MCF 10A (cell line): ENCODE data around the gene CSHL1. TPM values are rescaled to one million over a fixed set of nuclear protein-coding genes. Genes with fewer than 3 reads are reported as not detected.

Experiments
- BruUV-seq: library from RNA; stranded (reverse); fragments of 400-500 nt; replicated peaks from 2 replicates; lab custom pipeline; 2021; lab: Mats Ljungman, UMichigan
- CTCF ChIA-PET: fragments of 300-600 bp; sonication (Branson Sonifier 250); formaldehyde crosslinking; extraction: SDS; loops from one replicate; lab custom pipeline; 2021; ENCODE audit warnings: antibody characterized with exemption, inconsistent platforms; lab: Yijun Ruan, JAX
- POLR2A ChIA-PET: fragments of 300-600, 350-650 bp; sonication (Branson Sonifier 250); formaldehyde crosslinking; extraction: SDS; loops from one replicate; lab custom pipeline; 2020; ENCODE audit warnings: antibody characterized with exemption, inconsistent platforms; lab: Yijun Ruan, JAX
- DNase-seq: peaks from one replicate; pipeline ENCODE4 v3.0.0-alpha.2; 2018; ENCODE audit not compliant: unreplicated experiment
- H3K27ac Mint-ChIP-seq: one replicate; pipeline ENCODE4 v1.8.0; 2022; ENCODE audit warnings: mild to moderate bottlenecking, low read depth, mixed read lengths; ENCODE audit not compliant: unreplicated experiment
- H3K27me3 Mint-ChIP-seq: one replicate; pipeline ENCODE4 v1.8.0; 2022; ENCODE audit warnings: mixed read lengths; ENCODE audit not compliant: insufficient read depth, unreplicated experiment
- H3K36me3 Mint-ChIP-seq: one replicate; pipeline ENCODE4 v1.8.0; 2022; ENCODE audit warnings: mild to moderate bottlenecking, moderate library complexity, mixed read lengths; ENCODE audit not compliant: insufficient read depth, unreplicated experiment
- H3K4me1 Mint-ChIP-seq: one replicate; pipeline ENCODE4 v1.8.0; 2022; ENCODE audit warnings: mixed read lengths; ENCODE audit not compliant: insufficient read depth, unreplicated experiment
- H3K4me3 Mint-ChIP-seq: one replicate; pipeline ENCODE4 v1.8.0; 2022; ENCODE audit warnings: mild to moderate bottlenecking, moderate library complexity, mixed read lengths; ENCODE audit not compliant: unreplicated experiment
- H3K9me3 Mint-ChIP-seq: one replicate; pipeline ENCODE4 v1.8.0; 2022; ENCODE audit warnings: mixed read lengths; ENCODE audit not compliant: unreplicated experiment
- CTCF ChIP-seq: fragments of 200-600 bp; IDR thresholded peaks from one replicate; pipeline ENCODE4 v1.8.0; 2022; ENCODE audit warnings: antibody characterized with exemption, mild to moderate bottlenecking; ENCODE audit not compliant: unreplicated experiment
- intact Hi-C: fragments of 100-400 bp; cut with micrococcal nuclease; formaldehyde crosslinking; loops from 2 replicates; pipeline ENCODE4 v1.14.1; 2022
- total RNA-seq: library from RNA; stranded (reverse); gene quantifications from 2 replicates; pipeline ENCODE4 v1.2.3, GENCODE V29; 2022

Gene CSHL1
- total RNA-seq, 1 experiment from 2014 or later, result not detected

GRCh38 chr17:63946440-63947363 lies 35.6 kb upstream of the CSHL1 start:
- TF ChIP-seq CTCF, result peak; percentile 82
- Mint-ChIP-seq H3K4me3 (no peak overlapping the region), H3K27ac (no peak overlapping the region), H3K9me3 (no peaks in the 10 kb centered on the region), H3K4me1 (no peaks in the 10 kb centered on the region), H3K36me3 (no peaks in the 10 kb centered on the region), H3K27me3 (no peaks in the 10 kb centered on the region)
- ChIA-PET CTCF (interaction anchor here (0.6 to 2.1 kb wide), 27 partner anchors 11 to 1134 kb away, joined by 3 to 16 read pairs (median 3); partner anchors contain the start of genes CSHL1, GH1 and GH2), POLR2A (no interaction called here)
- intact Hi-C loops, result loop anchor here (5.0 kb wide), 1 partner anchor 34 kb away; the partner anchor contains the start of gene CSHL1
- peak; percentile 35 for DNase-seq
- no TSS peak for BruUV-seq

- no peaks in the 10 kb centered on the region for H3K4me1 Mint-ChIP-seq
- POLR2A ChIA-PET, result no interaction called here
- TF ChIP-seq CTCF, result no peak
Measured at GRCh38 chr17:63945784-63946439, 34.9 kb upstream of the CSHL1 start.

GRCh38 chr17:63944736-63945499 lies 33.9 kb upstream of the CSHL1 start:
- ChIA-PET CTCF (interaction anchor here (1.3 to 2.1 kb wide), 4 partner anchors 29 to 34 kb away, joined by 3 to 14 read pairs (median 4); partner anchors contain the start of gene CSHL1), POLR2A (no interaction called here)
- no peak for DNase-seq
- Mint-ChIP-seq H3K4me1 (no peaks in the 10 kb centered on the region), H3K4me3 (no peak overlapping the region), H3K27me3 (no peaks in the 10 kb centered on the region), H3K36me3 (no peaks in the 10 kb centered on the region), H3K9me3 (no peaks in the 10 kb centered on the region), H3K27ac (no peak overlapping the region)
- BruUV-seq, result no TSS peak
- TF ChIP-seq CTCF, result no peak
- intact Hi-C loops, result loop anchor here (5.0 kb wide), 1 partner anchor 33 kb away; the partner anchor contains the start of gene CSHL1

More at GRCh38 chr17:63945784-63946439, 34.9 kb upstream of the CSHL1 start:
- intact Hi-C loops, result loop anchor here (5.0 kb wide), 1 partner anchor 34 kb away; the partner anchor contains the start of gene CSHL1
- Mint-ChIP-seq H3K27ac (no peak overlapping the region), H3K27me3 (no peaks in the 10 kb centered on the region), H3K9me3 (no peaks in the 10 kb centered on the region), H3K4me3 (no peak overlapping the region), H3K36me3 (no peaks in the 10 kb centered on the region)
- no TSS peak for BruUV-seq
- no peak for DNase-seq
- CTCF ChIA-PET, result interaction anchor here (0.6 to 2.1 kb wide), 21 partner anchors 10 to 1135 kb away, joined by 3 to 16 read pairs (median 3); partner anchors contain the start of genes CSHL1 and GH1
